Measurements from ENCODE around the gene ASF1B. TPM values are rescaled to one million over a fixed set of nuclear protein-coding genes. Genes with fewer than 3 reads are reported as not detected.
"Not testable (repeated sequence)": the region's sequence is repeated elsewhere in the genome, so short reads cannot be mapped to it uniquely, and the experiment has no call there.

Gene ASF1B
- total RNA-seq, 4 donors from 2014 or later = 1.9 to 4.5 (median 4.4) TPM; not detected in 1

GRCh38 chr19:14147797-14148605, 11.6 kb upstream of the ASF1B start:
- TF ChIP-seq POLR2A (IDR thresholded peaks at IDR 0.05) (no peak), CTCF (IDR thresholded peaks at IDR 0.05) (peak; percentile 76 to 88 (median 82)), EP300 (IDR thresholded peaks at IDR 0.05; ENCODE audit: low read depth) (no peak), POLR2AphosphoS5 (IDR thresholded peaks at IDR 0.05) (peak in 1 of 3 donors; percentile 14)
- in situ Hi-C loops (cut with MboI; ENCODE audit: low pct_ligation_motif_present in 1 of 4, low pct_unique_long_range_greater_than_20kb in 1 of 4, low sequenced_read_pairs in 3 of 4) = no loop called here
- Histone ChIP-seq H3K36me3 (no peaks in the 10 kb centered on the region), H3K27me3 (no peaks in the 10 kb centered on the region), H3K9me3 (no peaks in the 10 kb centered on the region), H3K4me3 (no peak overlapping the region), H3K27ac (peak overlapping the region; percentile 68 to 84 (median 77)), H3K4me1 (peaks cover 19 to 31% (median 26%) of the 10 kb centered on the region in 4 donors)
- DNase-seq = peak; percentile 71
- intact Hi-C loops (cut with DNase I; ENCODE audit: low total_unique reads) = loop anchor here (5.0 to 10.0 kb wide), 3 partner anchors 199 to 327 kb away; partner anchors contain the start of genes DDX39A and PTGER1
- 39 to 52% methylated on average over 7 to 16 of the region's 20 CpGs for WGBS, 2 donors (ENCODE audit: low coverage in 1 of 2)

GRCh38 chr19:14146789-14147216, 10.4 kb upstream of the ASF1B start:
- no peaks in the 10 kb centered on the region for H3K36me3 ChIP-seq
- TF ChIP-seq EP300 (IDR thresholded peaks at IDR 0.05; ENCODE audit: low read depth) (no peak), POLR2AphosphoS5 (IDR thresholded peaks at IDR 0.05) (no peak), CTCF (IDR thresholded peaks at IDR 0.05) (no peak), POLR2A (IDR thresholded peaks at IDR 0.05) (no peak)
- DNase-seq = no peak
- H3K4me1 ChIP-seq = peaks cover 19 to 31% (median 26%) of the 10 kb centered on the region in 4 donors
- no peaks in the 10 kb centered on the region for H3K9me3 ChIP-seq
- no peak overlapping the region for H3K4me3 ChIP-seq
- H3K27me3 ChIP-seq = no peaks in the 10 kb centered on the region
- intact Hi-C loops (cut with DNase I; ENCODE audit: low total_unique reads) = loop anchor here (5.0 to 10.0 kb wide), 3 partner anchors 200 to 328 kb away; partner anchors contain the start of genes DDX39A and PTGER1
- no peak overlapping the region for H3K27ac ChIP-seq
- WGBS, 2 donors (ENCODE audit: low coverage in 1 of 2) = 70 to 74% methylated on average over 3 to 7 of the region's 7 CpGs
- in situ Hi-C loops (cut with MboI; ENCODE audit: low pct_ligation_motif_present in 1 of 4, low pct_unique_long_range_greater_than_20kb in 1 of 4, low sequenced_read_pairs in 3 of 4) = no loop called here

- DNase-seq; H3K9me3 ChIP-seq; H3K27ac ChIP-seq; in situ Hi-C loops (cut with MboI; ENCODE audit: low pct_ligation_motif_present in 1 of 4, low pct_unique_long_range_greater_than_20kb in 1 of 4, low sequenced_read_pairs in 3 of 4); H3K27me3 ChIP-seq; H3K36me3 ChIP-seq; H3K4me3 ChIP-seq: not testable (repeated sequence)
- peaks cover 19 to 31% (median 26%) of the 10 kb centered on the region in 4 donors for H3K4me1 ChIP-seq
- intact Hi-C loops (cut with DNase I; ENCODE audit: low total_unique reads) = loop anchor here (5.0 to 10.0 kb wide), 3 partner anchors 201 to 329 kb away; partner anchors contain the start of genes DDX39A and PTGER1
- WGBS, 2 donors (ENCODE audit: low coverage in 1 of 2) = 87 to 91% methylated on average over 10 of the region's 10 CpGs
Observed at GRCh38 chr19:14146169-14146568, 9.8 kb upstream of the ASF1B start.

GRCh38 chr19:14145381-14145780, 9.0 kb upstream of the ASF1B start:
- intact Hi-C loops (cut with DNase I; ENCODE audit: low total_unique reads) = loop anchor here (5.0 to 10.0 kb wide), 3 partner anchors 202 to 329 kb away; partner anchors contain the start of genes DDX39A and PTGER1
- Histone ChIP-seq H3K9me3 (no peaks in the 10 kb centered on the region), H3K27me3 (no peaks in the 10 kb centered on the region), H3K4me3 (no peak overlapping the region), H3K27ac (no peak overlapping the region), H3K4me1 (peaks cover 18 to 27% (median 25%) of the 10 kb centered on the region in 4 donors), H3K36me3 (no peaks in the 10 kb centered on the region)
- WGBS, 2 donors (ENCODE audit: low coverage in 1 of 2) = 86 to 90% methylated on average over 2 to 6 of the region's 6 CpGs
- in situ Hi-C loops (cut with MboI; ENCODE audit: low pct_ligation_motif_present in 1 of 4, low pct_unique_long_range_greater_than_20kb in 1 of 4, low sequenced_read_pairs in 3 of 4) = no loop called here
- TF ChIP-seq CTCF (IDR thresholded peaks at IDR 0.05) (no peak), POLR2AphosphoS5 (IDR thresholded peaks at IDR 0.05) (no peak), POLR2A (IDR thresholded peaks at IDR 0.05) (no peak), EP300 (IDR thresholded peaks at IDR 0.05; ENCODE audit: low read depth) (no peak)
- no peak for DNase-seq

Measured in transverse colon (tissue), 4 donors.